ENCODE measurements around the gene CAST.

Gene CAST

DNA sequence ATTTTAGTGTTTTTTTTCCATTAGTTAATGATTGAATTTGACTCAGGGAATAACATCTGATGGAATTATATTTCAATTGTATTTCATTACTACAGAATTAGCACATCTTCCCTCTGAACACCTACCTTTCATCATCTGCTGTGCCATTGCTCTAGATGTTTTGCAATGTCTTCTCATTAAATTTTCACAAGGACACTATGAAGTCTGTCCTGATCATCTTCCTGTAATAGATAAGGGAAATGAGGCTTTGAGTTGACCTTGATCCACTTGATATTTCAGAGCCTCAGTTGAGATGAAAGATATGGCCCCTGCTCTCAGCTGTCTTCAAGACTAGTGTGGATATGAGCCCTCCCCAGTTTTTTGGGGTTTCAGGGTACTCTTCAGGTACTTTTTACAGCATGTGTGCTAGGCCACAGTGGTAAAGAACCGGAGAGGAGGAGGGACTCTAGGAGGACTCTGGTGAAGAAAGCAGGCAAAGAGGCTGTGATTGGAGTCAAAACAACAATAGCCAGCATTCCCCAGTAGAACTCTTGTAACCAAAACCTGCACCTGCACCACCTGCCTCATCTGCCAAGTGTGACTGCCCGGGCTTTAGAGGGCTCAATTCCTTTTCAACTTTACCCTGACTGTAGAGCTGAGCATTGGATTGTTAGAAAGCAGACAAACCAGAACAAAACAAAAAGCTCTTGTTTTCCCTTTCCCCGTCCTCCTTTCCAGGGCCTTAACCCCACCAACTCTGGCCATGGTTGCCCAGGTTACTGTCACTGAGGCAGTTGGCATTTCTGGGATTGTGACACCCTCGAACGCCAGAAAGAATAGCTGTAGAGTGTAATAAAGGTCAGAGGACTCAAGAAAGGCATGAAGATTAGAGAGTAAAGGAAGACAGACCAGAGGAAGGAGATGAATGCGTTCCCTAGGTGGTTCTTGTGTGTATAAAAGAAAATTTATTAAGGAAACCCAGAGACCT, 89.3 kb downstream of the CAST start:
- no peak for DNase-seq

DNA sequence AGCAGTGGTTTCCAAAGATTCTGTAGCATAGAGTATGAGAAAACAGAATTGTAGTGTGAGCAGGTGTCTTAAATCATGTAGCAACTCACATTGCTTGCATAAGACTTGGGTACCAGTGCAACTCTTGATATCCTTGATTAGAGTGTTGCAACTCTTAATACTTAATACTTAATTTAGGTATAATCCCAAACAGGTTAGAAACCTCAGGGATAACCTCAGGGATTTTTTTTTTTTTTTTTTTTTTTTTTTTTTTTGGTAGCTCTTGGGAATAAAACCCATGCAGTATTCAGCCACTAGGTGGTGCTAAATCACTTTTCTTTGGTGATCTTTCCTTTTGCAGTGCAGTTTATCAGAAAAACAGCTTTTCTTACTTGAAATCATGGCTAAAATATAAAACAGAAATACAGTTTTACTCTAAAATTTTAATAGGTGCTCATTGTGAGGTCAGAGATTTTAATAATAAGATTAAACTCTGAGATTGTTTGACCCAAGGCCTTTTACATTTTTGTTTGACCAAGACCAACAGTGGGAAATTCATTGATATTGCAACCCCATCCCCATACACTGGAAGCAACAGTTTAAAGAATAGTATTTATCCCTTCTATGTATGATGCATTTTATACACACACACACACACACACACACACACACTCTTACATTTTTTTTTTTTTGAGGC, 90.3 kb downstream of the CAST start:
- DNase-seq = no peak

- no peak for DNase-seq
These were observed 90.8 kb downstream of the CAST start for GRCh38 chr5:96753017-96753397.

- no peak for DNase-seq
These were observed 91.7 kb downstream of the CAST start for GRCh38 chr5:96753848-96754247.

- no peak for DNase-seq
These were observed 93.7 kb downstream of the CAST start for GRCh38 chr5:96755851-96756250.

- DNase-seq = no peak
These were observed 94.8 kb downstream of the CAST start for GRCh38 chr5:96756985-96757384.

GRCh38 chr5:96758621-96759020, 96.4 kb downstream of the CAST start:
- DNase-seq = no peak

DNA sequence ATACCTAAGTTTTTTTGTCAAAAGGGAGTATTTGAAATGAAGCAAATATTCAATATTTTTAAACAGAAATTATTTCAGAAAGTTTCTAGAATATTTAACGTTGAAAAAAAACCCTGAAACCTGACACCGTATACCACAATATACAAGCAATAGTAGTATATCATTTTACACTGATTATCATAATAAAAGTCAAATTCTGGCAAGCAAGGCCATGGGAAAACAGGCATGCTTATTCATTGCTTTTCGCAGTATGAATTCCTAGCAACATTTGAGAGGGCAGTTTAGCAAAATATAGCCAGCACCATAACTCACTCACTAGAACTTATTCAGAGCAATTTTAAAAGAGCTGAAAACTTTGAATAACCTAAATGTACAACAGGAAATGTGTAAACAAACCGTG, 99.4 kb downstream of the CAST start:
- no peak for DNase-seq

GRCh38 chr5:96763026-96763425, 100.8 kb downstream of the CAST start:
- DNase-seq = no peak

DNA sequence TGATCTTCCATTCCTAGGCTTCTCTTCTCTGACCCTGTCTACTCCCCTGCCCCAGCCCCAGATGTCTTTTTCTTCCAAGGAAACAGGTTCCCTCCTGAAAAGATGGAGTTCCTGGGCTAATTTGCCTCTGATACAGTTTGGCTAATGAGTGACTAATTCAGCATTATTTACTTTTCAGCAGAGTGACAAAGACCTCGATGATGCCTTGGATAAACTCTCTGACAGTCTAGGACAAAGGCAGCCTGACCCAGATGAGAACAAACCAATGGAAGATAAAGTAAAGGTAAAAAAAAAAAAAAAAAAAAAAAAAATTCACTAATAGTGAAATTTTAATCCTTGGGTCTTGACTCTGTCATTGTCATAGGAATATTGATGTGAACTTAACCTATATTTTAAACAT, 102.9 kb downstream of the CAST start:
- DNase-seq = no peak

DNA sequence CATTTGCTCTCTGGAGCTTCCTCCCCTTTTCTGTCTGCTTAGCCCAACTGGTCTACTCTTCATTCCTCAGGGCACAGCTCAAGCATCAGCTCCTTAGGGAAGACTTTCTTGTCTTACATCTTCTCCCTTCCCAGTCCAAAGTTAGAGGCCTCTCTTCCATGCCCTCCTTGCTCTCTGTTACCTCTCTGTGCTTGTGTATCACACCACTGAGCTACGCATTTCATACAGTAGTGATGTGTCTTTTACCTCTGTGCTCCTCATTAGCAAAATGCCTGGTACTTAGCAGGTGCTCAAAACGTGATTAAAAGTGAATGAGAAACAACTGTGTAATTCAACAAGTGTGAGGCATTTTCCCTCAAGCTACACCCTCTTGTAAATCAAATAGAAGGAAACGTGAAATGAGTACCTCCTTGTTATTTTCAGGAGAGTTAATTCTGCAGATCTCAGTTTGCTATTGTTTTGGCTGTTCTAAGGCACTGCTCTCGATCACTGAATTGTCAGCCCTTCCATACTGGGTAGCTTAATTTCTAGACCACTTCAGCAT, 106.6 kb downstream of the CAST start:
- DNase-seq = no peak

- no peak for DNase-seq
These were observed 109.2 kb downstream of the CAST start for GRCh38 chr5:96771395-96771794.

DNA sequence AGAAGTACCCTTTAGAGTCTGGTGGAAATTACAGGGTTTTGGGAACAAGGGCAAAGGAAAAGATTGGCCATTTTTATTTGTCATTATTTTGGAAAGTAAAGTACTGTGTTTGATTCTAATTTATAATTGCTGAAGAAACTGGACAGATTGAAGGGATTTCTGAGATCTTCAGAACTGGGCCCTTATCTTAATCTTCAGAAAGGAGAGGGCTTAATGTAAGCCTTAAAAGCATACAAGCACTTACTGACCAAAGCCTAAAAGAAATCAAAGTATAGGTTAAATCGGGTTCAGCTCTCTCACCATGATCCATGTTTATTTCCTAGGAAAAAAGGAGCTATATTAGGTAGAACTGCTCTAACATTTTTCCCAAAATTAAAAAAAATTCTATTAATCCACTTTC, 109.9 kb downstream of the CAST start:
- no peak for DNase-seq

DNA sequence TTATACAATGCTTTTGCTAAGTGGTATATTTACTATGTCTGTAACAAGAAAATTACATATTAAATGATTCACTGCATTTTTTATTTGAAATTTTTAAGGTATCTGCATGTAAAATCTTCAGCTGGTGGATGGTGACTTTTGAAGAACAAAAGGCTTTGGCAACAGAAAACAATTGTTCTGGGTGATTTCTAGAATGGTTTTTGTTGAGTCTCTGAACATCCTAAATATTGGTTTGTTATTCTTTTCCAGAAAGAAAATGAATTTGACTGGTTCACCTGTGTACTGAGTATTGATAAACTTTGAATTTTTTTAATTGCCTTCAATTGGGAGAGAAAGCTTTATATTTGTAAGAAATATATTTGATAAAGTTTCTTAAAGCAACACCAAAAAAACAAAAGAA, 110.4 kb downstream of the CAST start:
- DNase-seq = no peak

GRCh38 chr5:96775050-96775449, 112.9 kb downstream of the CAST start:
- no peak for DNase-seq

GRCh38 chr5:96775689-96776088, 113.5 kb downstream of the CAST start:
- DNase-seq = no peak

GRCh38 chr5:96776621-96777020, 114.4 kb downstream of the CAST start:
- no peak for DNase-seq

DNA sequence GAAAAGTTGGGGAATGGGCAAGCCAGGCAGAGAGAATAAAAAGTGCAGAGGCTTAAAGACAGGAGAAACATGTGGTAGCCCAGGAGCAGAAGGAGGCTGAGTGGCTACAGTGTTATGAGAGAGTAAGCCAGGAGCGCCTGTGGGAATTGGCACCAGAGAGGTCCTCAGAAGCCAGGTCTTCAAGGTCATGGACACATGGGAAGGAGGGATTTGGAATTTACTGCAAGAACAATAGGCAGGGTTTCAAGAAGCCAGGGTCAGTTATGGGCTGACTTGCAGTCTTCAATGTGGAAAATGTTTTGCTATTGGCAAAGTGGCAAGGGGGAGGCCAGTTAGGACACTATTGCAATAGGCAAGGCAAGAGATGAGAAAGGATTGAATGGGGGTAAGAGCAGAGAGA, 116.2 kb downstream of the CAST start:
- no peak for DNase-seq

DNA sequence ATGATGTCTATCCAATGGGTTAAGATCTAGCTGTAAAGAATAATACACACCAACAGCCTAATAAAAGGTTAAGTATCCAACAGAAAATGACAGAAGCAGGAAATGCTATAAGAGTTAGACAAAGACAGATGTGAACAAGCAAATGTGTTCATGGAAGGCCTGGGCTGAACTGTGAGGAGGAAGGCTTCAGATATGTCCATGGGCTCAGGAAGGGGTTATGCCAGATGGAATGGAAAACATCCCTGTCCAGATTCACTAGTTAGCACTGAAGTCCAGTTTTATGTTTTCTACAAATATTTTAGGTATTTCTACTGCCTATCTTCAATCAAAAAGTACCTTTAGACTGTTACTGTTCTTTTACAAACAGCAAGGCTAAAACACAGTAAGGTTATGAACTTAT, 118.5 kb downstream of the CAST start:
- DNase-seq = no peak

DNA sequence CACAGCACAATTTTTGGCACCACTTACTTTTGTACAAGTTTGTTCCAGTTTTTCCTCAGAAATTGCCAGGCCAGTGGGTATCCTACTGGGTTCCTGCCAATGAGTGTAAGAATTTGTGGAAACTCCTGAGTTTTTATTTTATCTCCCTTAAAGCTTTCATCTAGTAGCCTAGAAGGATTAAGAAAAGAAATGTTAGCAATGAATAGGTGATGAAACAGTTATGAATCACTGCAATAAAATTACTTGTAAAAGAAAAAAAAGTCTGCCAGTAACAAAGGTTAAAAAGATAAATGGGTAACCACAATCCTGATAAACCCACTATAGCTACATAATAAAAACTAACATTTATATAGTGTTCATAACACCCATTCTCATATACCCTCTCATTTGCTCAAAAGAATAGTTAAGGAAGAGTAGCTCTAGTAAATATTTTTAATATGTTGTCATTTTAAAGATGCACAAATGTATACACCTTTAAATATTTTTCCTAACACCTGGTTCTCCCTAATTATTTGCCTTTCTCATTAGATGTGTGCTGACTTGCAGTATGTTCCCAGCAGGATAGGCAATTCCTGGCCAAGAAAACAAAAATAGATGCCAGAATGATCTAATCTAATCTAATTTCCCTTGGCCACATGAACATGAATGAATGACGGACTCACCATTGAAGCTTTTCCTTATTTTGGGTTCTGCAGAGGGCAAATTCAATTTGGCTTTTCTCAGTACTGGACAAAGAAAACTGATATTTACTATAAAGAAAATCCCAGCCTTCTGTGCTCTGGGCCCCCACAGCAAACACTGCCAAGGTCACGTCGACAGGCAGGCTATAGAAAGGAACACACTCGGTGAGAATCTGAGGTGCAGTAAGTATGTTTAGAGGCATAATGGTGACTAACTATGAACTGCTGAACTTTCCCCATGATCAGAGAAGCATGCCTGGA, 119.1 kb downstream of the CAST start:
- no peak for DNase-seq

DNA sequence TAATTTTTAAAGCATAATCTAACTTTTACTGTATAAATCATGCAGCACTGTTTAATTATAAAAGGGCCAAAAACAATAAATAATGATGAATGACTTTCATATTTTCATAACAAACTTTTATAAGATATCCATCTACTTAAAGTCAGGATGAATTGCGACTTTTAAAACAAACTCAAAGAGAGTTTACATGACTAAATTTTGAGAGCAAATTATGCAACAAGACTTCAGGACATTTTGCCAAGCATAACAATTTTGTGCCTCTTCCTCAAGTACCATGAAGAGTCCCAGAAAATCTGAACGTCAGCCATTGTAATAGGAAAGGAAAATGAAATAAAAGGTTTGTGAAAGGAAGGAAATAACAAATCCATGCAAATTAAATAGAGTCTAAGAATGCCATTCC, 121.2 kb downstream of the CAST start:
- no peak for DNase-seq

- DNase-seq = no peak
These were observed 123.3 kb downstream of the CAST start for GRCh38 chr5:96785326-96786109.

Data from SIG-M5 (cell line).